Nephron progenitor cell (in vitro differentiated cells): ENCODE data around the gene HK3.

Experiments used
- DNase-seq: peaks from one replicate; pipeline ENCODE4 v3.0.0; 2021
- H3K27ac Mint-ChIP-seq: 2 replicates; pipeline ENCODE4 v1.8.0; 2021; ENCODE audit warnings: mild to moderate bottlenecking, moderate library complexity, mixed read lengths
- H3K27me3 Mint-ChIP-seq: 2 replicates; pipeline ENCODE4 v1.8.0; 2021; ENCODE audit warnings: mild to moderate bottlenecking, low read depth, mixed read lengths; ENCODE audit not compliant: poor library complexity
- H3K36me3 Mint-ChIP-seq: 2 replicates; pipeline ENCODE4 v1.8.0; 2021; ENCODE audit warnings: low read depth, mixed read lengths
- H3K4me1 Mint-ChIP-seq: 2 replicates; pipeline ENCODE4 v1.8.0; 2021; ENCODE audit warnings: mixed read lengths
- H3K4me3 Mint-ChIP-seq: 2 replicates; pipeline ENCODE4 v1.8.0; 2021; ENCODE audit warnings: mild to moderate bottlenecking, moderate library complexity, mixed read lengths
- H3K9me3 Mint-ChIP-seq: 2 replicates; pipeline ENCODE4 v1.8.0; 2021; ENCODE audit warnings: mild to moderate bottlenecking, moderate library complexity, mixed read lengths
- TF ChIP-seq, protein P1 (sequence below): fragments of 200-600 bp; sonication (generic); IDR thresholded peaks from 2 replicates; pipeline ENCODE4 v1.5.0; 2021; ENCODE audit warnings: antibody characterized with exemption

HK3 gene

DNA sequence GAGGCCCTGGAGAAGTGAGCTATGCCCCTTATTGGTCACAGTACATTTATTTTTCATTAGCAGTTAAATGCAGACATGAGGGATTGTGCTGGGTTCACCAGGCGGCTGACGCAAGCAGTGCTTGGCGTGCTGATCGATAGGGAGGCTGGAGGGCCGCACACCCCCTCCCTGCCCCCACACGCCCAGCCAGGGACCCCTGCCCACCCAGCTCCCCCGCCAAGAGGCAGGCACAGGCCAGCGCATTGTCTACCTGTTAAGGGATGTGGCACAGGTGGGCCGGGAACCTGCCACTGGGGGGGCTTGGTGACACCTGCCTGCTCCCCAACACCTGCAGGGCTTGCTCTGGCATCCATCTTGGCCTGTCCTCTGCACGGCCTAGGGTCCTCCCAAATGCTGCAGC is 39.2 kb downstream of the HK3 start:
- H3K4me1 Mint-ChIP-seq, result peaks cover 20% of the 10 kb centered on the region
- DNase-seq, result no peak

DNA sequence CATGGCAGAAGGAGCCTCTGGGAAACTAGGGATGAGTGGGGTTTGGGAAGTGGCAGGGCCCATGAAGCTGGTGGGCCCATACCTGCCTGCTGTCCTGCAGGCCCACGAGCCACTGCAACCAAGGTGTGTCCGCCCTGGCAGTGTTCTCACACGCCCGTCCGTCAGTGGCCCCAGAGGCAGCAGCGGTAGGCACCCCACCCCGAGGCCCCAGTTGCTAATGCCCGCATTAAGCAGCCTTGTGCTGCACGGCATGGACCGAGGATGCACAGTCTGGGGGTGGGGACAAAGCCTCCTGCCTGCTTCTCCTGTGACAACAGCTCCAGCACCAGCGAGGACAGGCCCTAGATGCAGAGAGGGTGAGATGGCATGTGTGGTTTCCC is 41.3 kb downstream of the HK3 start:
- Mint-ChIP-seq H3K4me3 (no peak overlapping the region), H3K36me3 (no peaks in the 10 kb centered on the region), H3K27me3 (peaks cover 37% of the 10 kb centered on the region), H3K9me3 (no peaks in the 10 kb centered on the region), H3K4me1 (peaks cover 26% of the 10 kb centered on the region), H3K27ac (no peak overlapping the region)
- TF ChIP-seq, protein P1, sequence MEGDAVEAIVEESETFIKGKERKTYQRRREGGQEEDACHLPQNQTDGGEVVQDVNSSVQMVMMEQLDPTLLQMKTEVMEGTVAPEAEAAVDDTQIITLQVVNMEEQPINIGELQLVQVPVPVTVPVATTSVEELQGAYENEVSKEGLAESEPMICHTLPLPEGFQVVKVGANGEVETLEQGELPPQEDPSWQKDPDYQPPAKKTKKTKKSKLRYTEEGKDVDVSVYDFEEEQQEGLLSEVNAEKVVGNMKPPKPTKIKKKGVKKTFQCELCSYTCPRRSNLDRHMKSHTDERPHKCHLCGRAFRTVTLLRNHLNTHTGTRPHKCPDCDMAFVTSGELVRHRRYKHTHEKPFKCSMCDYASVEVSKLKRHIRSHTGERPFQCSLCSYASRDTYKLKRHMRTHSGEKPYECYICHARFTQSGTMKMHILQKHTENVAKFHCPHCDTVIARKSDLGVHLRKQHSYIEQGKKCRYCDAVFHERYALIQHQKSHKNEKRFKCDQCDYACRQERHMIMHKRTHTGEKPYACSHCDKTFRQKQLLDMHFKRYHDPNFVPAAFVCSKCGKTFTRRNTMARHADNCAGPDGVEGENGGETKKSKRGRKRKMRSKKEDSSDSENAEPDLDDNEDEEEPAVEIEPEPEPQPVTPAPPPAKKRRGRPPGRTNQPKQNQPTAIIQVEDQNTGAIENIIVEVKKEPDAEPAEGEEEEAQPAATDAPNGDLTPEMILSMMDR, result no peak
- no peak for DNase-seq

More for the DNA sequence above, 39.2 kb downstream of the HK3 start:
- Mint-ChIP-seq H3K9me3 (no peaks in the 10 kb centered on the region), H3K4me3 (no peak overlapping the region), H3K27me3 (peaks cover 40% of the 10 kb centered on the region), H3K36me3 (no peaks in the 10 kb centered on the region), H3K27ac (no peak overlapping the region)
- TF ChIP-seq, protein P1, result no peak

- Mint-ChIP-seq H3K36me3 (no peaks in the 10 kb centered on the region), H3K27ac (no peak overlapping the region), H3K27me3 (peaks cover 35% of the 10 kb centered on the region), H3K4me3 (no peak overlapping the region), H3K4me1 (peaks cover 25% of the 10 kb centered on the region), H3K9me3 (no peaks in the 10 kb centered on the region)
- DNase-seq, result no peak
- TF ChIP-seq, protein P1, result no peak
Observed at GRCh38 chr5:176857216-176857893, 41.8 kb downstream of the HK3 start.

- Mint-ChIP-seq H3K9me3 (no peaks in the 10 kb centered on the region), H3K4me3 (no peak overlapping the region), H3K27ac (no peak overlapping the region), H3K36me3 (no peaks in the 10 kb centered on the region), H3K4me1 (peaks cover 24% of the 10 kb centered on the region), H3K27me3 (peaks cover 35% of the 10 kb centered on the region)
- TF ChIP-seq, protein P1, result no peak
- no peak for DNase-seq
Observed at GRCh38 chr5:176856746-176857145, 42.4 kb downstream of the HK3 start.

DNA sequence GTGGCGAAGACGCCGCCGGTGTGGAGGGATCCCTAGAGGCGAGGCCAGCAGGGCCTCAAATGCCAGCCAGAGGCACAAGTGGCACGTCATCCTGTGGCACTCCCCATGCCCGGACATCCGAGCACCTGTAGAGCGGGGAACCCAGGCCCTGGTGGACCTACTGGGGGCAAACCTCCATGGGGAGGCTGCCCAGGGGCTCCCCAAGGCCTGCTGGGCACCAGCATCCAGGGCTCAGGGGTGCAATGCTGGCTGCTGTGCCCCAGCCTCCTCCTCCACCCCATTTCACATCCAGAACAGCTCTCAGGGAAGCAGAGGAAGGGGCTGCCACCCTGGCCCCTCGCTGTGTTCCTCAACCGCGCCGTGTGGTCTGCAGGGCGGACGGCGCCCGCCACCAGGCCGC is 43.5 kb downstream of the HK3 start:
- no peaks in the 10 kb centered on the region for H3K36me3 Mint-ChIP-seq
- no peaks in the 10 kb centered on the region for H3K9me3 Mint-ChIP-seq
- peaks cover 38% of the 10 kb centered on the region for H3K27me3 Mint-ChIP-seq
- no peak overlapping the region for H3K4me3 Mint-ChIP-seq
- DNase-seq, result no peak
- peaks cover 24% of the 10 kb centered on the region for H3K4me1 Mint-ChIP-seq
- no peak overlapping the region for H3K27ac Mint-ChIP-seq
- TF ChIP-seq, protein P1, result no peak

DNA sequence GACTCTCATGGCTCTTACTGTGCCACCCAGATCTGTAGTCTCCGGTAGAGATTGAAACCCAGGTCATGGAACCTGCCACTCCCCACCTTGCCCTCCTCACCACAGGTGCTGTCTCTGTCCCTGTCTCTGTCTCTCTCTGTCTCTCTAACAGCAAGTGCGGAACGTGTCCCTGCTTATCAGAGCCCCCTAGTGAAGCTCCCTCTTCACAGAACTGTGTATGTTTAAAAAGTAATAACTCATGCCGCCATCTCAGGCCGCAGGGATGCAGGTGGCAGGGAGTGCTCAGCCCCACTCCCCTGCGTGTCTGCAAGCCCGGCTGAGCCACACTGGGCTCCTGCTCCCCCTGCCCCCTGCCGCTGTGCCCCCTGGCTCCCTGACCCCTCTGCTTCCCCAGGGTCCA is 45.0 kb downstream of the HK3 start:
- H3K27ac Mint-ChIP-seq, result no peak overlapping the region
- no peaks in the 10 kb centered on the region for H3K36me3 Mint-ChIP-seq
- peaks cover 45% of the 10 kb centered on the region for H3K27me3 Mint-ChIP-seq
- no peaks in the 10 kb centered on the region for H3K9me3 Mint-ChIP-seq
- TF ChIP-seq, protein P1, result no peak
- no peak for DNase-seq
- H3K4me3 Mint-ChIP-seq, result no peak overlapping the region
- H3K4me1 Mint-ChIP-seq, result peaks cover 24% of the 10 kb centered on the region
